Endometrial microvascular endothelial cells (primary cell): ENCODE data around the gene TCP11. TPM values are rescaled to one million over a fixed set of nuclear protein-coding genes. Genes with fewer than 3 reads are reported as not detected.
"Not testable (repeated sequence)": the region's sequence is repeated elsewhere in the genome, so short reads cannot be mapped to it uniquely, and the experiment has no call there.

Experiments
- in situ Hi-C: cut with HindIII; loops from 2 replicates; pipeline ENCODE4 v1.10.0; 2017; ENCODE audit warnings: low sequenced_read_pairs, low pct_unique_long_range_greater_than_20kb; ENCODE audit errors: inconsistent ontology term
- total RNA-seq: library from RNA; depleted of rRNA; stranded (reverse); fragments of >200 nt; gene quantifications from one replicate; pipeline ENCODE4 v1.2.3, GENCODE V29; 2015; ENCODE audit errors: inconsistent ontology term

The TCP11 gene
- total RNA-seq, 1 donor from 2014 or later = 0.37 TPM

DNA sequence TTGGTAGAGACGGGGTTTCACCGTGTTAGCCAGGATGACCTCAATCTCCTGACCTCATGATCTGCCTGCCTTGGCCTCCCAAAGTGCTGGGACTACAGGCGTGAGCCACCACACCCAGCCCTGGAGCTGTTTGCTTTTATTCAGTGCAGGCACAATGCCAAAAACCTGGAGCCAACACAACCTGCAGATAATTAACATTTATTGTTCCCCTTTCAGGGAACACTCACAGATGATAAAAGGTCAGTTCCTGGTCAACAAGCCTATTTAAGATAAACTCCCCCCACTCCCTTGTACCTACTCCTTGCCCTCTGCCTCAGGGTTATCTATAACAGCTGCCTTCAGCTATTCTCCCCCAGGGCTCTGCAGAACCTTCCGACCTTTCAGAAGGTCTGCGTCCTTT, 33.4 kb downstream of the TCP11 start:
- in situ Hi-C loops = not testable (repeated sequence)

DNA sequence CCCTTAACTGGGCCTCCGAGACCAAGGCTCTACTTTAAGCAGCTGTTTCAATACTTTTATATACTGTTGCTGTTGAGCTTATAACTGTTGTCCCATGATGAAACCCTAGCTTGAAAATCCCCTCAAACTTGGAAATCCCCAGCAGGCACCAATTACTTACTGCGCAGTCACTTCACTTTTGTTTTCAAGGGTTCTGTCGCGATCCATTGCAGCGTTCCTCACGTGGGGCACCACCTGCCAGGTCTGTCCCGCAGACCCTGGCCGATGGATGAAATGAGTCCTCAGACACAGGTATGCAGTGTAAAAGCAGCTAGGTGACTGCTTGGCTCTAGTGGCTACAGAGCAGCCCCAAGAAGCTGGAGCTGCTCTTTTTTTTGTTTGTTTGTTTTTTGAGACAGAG, 33.9 kb downstream of the TCP11 start:
- in situ Hi-C loops = not testable (repeated sequence)

DNA sequence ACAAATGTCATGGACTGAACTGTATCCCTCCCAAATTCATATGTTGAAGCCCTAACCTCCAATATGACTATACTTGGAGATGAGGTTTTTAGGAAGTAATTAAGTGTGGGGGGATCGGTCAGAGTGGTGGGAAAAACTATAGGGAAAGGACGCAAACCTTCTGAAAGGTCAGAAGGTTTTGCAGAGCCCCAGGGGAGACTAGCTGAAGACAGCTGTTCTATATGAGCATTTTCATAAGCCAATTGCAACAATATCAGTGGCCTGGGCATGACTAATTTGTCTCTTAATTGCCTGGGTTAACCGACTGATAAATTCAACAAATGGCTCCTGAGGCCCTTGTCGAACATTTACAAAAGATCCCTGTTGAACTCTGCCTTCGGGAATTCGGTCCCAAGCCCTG, 35.1 kb downstream of the TCP11 start:
- in situ Hi-C loops = not testable (repeated sequence)

DNA sequence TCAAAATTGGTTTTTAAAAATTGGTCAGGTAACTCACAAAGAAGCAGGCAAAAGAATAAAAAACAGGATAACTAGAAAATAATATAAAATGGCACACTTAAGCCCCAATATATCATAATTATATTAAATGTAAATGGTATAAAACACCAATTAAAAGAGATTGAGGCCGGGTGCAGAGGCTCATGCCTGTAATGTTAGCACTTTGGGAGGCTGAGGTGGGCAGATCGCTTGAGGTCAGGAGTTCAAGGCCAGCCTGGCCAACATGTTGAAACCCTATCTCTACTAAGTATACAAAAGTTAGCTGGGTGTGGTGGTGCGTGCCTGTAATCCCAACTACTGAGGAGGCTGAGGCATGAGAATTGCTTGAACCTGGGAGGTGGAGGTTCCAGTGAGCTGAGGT, 36.1 kb downstream of the TCP11 start:
- in situ Hi-C loops = no loop called here

DNA sequence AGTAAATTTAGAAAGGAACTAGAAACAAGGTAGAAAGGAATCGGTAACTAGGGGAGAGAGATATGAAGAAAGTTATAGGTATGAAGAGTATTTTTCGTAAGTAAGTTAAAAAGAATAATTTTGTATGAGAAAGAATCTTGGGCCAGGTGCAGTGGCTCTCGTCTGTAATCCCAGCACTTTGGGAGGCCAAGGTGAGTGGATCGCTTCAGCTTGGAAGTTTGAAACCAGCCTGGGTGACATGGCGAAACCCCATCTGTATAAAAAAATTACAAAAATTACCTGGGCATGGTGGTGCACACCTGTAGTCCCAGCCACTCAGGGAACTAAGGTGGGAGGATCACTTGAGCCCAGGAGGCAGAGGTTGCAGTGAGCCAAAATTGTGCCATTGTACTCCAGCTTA, 42.0 kb downstream of the TCP11 start:
- in situ Hi-C loops = no loop called here

- in situ Hi-C loops = no loop called here
These were observed 44.8 kb downstream of the TCP11 start for GRCh38 chr6:35096129-35096862.

- in situ Hi-C loops = no loop called here
These were observed 47.0 kb downstream of the TCP11 start for GRCh38 chr6:35094183-35094582.

GRCh38 chr6:35093783-35094182, 47.4 kb downstream of the TCP11 start:
- in situ Hi-C loops = no loop called here

DNA sequence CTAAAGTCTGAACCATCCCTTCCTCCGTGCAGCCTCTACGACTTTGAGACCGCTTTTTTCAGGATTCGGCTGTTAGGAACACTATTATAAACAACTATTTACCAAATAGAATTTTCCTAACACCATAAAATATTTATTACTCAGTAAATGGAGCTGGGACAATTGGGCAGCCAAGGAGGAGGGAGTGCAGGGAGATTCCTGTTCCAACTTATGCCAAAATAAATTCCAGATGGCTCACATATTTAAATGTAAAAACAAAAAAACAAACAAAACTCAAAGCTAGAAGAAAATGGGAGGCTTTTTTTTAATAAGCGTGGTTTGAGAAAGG, 48.1 kb downstream of the TCP11 start:
- in situ Hi-C loops = no loop called here

GRCh38 chr6:35092362-35093117, 48.6 kb downstream of the TCP11 start:
- in situ Hi-C loops = no loop called here

GRCh38 chr6:35091346-35092083, 49.6 kb downstream of the TCP11 start:
- in situ Hi-C loops = no loop called here

GRCh38 chr6:35090734-35091133, 50.4 kb downstream of the TCP11 start:
- in situ Hi-C loops = no loop called here

GRCh38 chr6:35089935-35090505, 51.1 kb downstream of the TCP11 start:
- in situ Hi-C loops = no loop called here

- in situ Hi-C loops = no loop called here
These were observed 51.8 kb downstream of the TCP11 start for GRCh38 chr6:35089216-35089934.

DNA sequence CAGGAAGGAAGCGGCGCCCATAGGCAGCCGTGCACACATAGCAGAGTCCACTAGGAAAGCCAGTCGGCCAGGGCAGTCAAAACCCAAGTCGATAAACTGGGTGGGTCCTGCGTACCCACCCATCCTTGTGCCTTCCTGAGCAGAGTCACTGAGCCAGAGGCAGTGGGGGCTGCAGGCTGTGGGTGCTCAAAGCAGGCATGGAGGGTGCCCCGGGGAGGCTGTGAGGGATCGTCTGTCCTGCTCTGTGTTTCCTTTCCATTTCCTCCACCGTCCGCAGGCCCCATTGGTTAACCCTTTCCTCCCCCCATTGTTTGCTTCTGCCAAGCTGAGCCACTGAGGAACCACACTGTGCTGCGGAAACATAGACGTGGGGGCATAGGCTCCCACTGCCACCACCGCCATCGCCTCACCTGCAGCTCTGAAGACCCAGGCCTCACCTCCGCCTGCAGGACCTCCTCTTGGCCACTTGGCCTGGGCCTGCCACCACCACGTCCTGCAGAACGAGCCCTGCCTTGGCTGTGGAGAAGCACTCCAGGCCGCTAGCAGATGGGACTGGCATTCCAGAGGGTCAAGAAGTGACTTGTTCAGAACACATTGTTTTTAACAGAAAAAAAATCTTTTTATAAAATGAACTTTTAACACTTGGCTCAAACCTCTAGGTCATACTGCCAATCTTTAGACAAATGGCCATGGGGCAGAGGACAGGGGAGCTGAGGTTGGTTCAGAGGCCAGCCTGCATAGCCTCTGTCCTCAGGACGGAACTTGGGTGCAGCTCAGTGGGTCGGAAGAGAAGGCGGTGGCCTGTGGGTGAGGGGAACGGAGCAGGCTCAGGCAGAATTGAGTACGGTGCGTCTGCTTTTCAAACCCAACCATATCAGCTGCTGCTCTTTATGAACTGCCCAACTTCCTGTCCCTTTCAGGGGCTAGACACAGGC, 52.6 kb downstream of the TCP11 start:
- in situ Hi-C loops = no loop called here

GRCh38 chr6:35087361-35088280, 53.5 kb downstream of the TCP11 start:
- in situ Hi-C loops = no loop called here
